PFSK-1 (cell line): ENCODE results near the gene INTS14.

Experiments used
- FOXP2 ChIP-seq: optimal IDR thresholded peaks from 2 replicates; pipeline ENCODE3; 2011; ENCODE audit warnings: borderline replicate concordance, control low read depth, inconsistent platforms; ENCODE audit not compliant: insufficient read depth; ENCODE audit errors: extremely low read length, extremely low read depth
- POLR2AphosphoS5 ChIP-seq: IDR thresholded peaks from 2 replicates; pipeline ENCODE4 v1.6.1; 2012; ENCODE audit warnings: low read depth, mild to moderate bottlenecking, control low read depth, low read length, moderate library complexity
- SIN3A ChIP-seq: IDR thresholded peaks from 2 replicates; pipeline ENCODE4 v1.6.1; 2012; ENCODE audit warnings: mild to moderate bottlenecking, low read length, moderate library complexity, borderline replicate concordance; ENCODE audit not compliant: insufficient read depth
- TAF1 ChIP-seq: IDR thresholded peaks from 2 replicates; pipeline ENCODE4 v1.6.1; 2012; ENCODE audit warnings: low read length, control low read depth, borderline replicate concordance; ENCODE audit not compliant: insufficient read depth
- TF ChIP-seq, protein P1 (sequence below), 2 experiments: IDR thresholded peaks; 2 replicates each; pipeline versions ENCODE4 v1.6.1 to v1.8.0; 2011 to 2012; ENCODE audit warnings: low read depth in 2 of 2, low read length in 2 of 2, control low read depth in 1 of 2, inconsistent platforms in 1 of 2, mild to moderate bottlenecking in 1 of 2, moderate library complexity in 1 of 2; ENCODE audit not compliant: insufficient read depth in 1 of 2

INTS14 gene

DNA sequence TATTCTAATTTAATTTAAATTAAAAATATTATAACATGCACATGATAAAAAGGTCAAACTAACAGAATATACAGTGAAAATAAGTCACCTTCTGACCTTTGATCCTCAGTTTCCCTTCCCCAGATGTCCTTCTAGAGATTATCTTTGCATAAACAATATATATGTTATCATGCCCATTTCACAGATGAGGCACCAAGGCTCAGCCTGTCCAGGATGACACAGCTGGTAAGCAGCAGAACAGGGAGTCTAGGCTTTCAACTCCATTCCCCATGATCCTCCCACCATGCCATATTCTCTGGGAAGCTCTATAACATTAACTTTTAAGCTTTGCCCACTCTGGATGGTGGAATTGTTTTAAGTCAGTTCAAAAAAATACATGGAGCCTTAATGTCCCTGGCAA, 12.2 kb upstream of the INTS14 start:
- TF ChIP-seq SIN3A: no peak
- TF ChIP-seq POLR2AphosphoS5: no peak
- TF ChIP-seq, protein P1, sequence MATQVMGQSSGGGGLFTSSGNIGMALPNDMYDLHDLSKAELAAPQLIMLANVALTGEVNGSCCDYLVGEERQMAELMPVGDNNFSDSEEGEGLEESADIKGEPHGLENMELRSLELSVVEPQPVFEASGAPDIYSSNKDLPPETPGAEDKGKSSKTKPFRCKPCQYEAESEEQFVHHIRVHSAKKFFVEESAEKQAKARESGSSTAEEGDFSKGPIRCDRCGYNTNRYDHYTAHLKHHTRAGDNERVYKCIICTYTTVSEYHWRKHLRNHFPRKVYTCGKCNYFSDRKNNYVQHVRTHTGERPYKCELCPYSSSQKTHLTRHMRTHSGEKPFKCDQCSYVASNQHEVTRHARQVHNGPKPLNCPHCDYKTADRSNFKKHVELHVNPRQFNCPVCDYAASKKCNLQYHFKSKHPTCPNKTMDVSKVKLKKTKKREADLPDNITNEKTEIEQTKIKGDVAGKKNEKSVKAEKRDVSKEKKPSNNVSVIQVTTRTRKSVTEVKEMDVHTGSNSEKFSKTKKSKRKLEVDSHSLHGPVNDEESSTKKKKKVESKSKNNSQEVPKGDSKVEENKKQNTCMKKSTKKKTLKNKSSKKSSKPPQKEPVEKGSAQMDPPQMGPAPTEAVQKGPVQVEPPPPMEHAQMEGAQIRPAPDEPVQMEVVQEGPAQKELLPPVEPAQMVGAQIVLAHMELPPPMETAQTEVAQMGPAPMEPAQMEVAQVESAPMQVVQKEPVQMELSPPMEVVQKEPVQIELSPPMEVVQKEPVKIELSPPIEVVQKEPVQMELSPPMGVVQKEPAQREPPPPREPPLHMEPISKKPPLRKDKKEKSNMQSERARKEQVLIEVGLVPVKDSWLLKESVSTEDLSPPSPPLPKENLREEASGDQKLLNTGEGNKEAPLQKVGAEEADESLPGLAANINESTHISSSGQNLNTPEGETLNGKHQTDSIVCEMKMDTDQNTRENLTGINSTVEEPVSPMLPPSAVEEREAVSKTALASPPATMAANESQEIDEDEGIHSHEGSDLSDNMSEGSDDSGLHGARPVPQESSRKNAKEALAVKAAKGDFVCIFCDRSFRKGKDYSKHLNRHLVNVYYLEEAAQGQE (IDR thresholded peaks at IDR 0.05; ENCODE audit: insufficient read depth in 1 of 2, low read depth in 2 of 2, low read length in 2 of 2): no peak
- no peak for TF ChIP-seq FOXP2
- no peak for TF ChIP-seq TAF1

DNA sequence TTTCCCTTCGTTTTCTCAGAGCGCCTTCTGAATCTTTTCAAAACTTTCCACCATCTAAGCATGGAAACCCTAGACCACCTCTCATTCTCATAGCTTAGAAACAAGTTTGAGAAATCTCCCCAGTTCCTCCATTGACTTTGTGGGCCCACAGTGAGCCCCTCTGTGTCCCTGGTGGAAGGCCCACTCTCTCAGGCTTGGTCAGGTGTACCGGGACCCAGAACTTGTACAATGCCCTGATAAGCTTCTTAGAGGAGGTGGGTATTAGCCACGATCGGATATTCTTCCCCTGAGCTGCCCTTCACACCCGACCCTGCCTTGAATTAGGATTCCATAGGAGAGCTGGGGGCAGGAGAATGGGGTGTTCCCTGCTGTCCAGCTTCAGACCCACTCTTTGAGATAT, 10.7 kb upstream of the INTS14 start, which contains the start of gene SLC24A1:
Gene SLC24A1 (plus strand): TSS at position 301 of the 400 bp plus-strand sequence. CDS start 2,143 bp downstream, outside the sequence.
- no peak for TF ChIP-seq SIN3A
- TF ChIP-seq TAF1: no peak
- TF ChIP-seq FOXP2: no peak
- no peak for TF ChIP-seq POLR2AphosphoS5
- TF ChIP-seq, protein P1 (IDR thresholded peaks at IDR 0.05; ENCODE audit: insufficient read depth in 1 of 2, low read depth in 2 of 2, low read length in 2 of 2): no peak

DNA sequence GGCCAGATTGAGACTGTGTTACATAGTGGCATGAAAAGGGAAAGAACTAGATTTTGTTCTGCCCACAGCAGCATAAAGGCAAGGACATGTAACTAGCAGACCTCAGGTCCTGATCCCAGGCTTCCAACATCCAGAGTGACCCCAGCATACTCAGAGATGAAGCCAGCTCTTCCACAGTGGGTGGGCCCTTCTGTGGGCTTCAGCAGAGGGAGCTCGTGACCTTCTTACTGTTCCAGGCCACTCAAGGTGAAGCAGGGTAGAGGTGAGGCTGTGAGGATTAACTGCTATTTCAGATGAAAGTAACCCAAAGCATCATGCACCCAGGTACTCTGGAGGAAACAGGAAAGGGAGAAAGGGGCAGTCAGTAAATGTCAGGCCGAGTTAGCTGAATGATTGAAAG, 9.9 kb upstream of the INTS14 start:
- TF ChIP-seq, protein P1 (IDR thresholded peaks at IDR 0.05; ENCODE audit: insufficient read depth in 1 of 2, low read depth in 2 of 2, low read length in 2 of 2): no peak
- TF ChIP-seq TAF1 (no peak), FOXP2 (no peak), SIN3A (no peak), POLR2AphosphoS5 (no peak)

DNA sequence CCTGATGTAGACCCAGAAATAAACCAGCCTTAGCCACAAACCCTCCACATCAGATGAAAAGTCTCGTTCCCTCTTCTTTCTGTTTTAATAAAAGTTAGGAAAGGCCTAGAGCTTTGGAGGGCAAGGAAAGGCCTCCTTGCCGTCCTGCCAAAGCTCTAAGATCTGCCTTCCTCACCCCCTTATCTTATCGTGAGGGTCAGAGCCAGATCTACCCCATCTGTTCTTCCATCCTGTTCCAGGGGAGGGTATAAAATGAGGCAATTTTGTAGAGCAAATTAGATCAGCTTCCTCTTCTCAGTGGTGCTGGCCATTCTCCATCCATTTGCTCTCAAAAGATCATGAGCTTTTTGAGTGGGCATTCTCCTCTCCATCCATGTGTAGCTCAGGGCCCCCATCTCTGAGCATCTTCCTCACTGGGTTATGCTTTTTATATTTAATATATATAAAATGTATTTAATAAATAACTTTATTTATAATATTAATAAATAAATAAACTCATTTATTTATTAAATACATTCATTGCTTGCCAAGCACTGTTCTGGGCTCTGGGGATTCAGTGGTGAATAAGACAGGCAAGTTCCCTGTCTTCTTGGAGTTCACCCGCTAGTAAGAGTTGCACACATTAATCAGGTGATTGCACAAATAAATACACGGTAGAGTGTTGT, 8.8 kb upstream of the INTS14 start:
- TF ChIP-seq TAF1: no peak
- no peak for TF ChIP-seq POLR2AphosphoS5
- no peak for TF ChIP-seq FOXP2
- TF ChIP-seq, protein P1 (IDR thresholded peaks at IDR 0.05; ENCODE audit: insufficient read depth in 1 of 2, low read depth in 2 of 2, low read length in 2 of 2): no peak
- TF ChIP-seq SIN3A: no peak
